H1 (cell line): ENCODE measurements around the gene TMC3. TPM values are rescaled to one million over a fixed set of nuclear protein-coding genes. Genes with fewer than 3 reads are reported as not detected.

Experiments used
- HDAC2 ChIP-seq, 2 experiments: fragments of 300-600 bp in 1 of 2; sonication (generic) in 1 of 2; IDR thresholded peaks; 2 replicates each; pipeline ENCODE4 v1.6.1; 2011 to 2012; ENCODE audit warnings: low read depth in 2 of 2, low read length in 2 of 2, mild to moderate bottlenecking in 2 of 2, moderate library complexity in 2 of 2, borderline replicate concordance in 1 of 2, inconsistent platforms in 1 of 2
- polyA plus RNA-seq, 7 experiments: library from polyadenylated mRNA; depleted of rRNA in 3 of 7; stranded (reverse) in 5 of 7; unstranded in 2 of 7; fragments of >200 nt in 5 of 7; fragments of 200-250 nt in 2 of 7; gene quantifications; 1 replicate in 5 of 7; 2 replicates in 1 of 7; 4 replicates in 1 of 7; pipeline versions ENCODE4 v1.2.1 to v1.2.3, GENCODE V29; 2011 to 2013; ENCODE audit warnings: missing spikeins in 2 of 7, mixed read lengths in 2 of 7
- total RNA-seq: library from RNA; stranded (reverse); fragmentation: NEBNext Ultra II Directional; extraction: Animal tissue kit (Norgen Biotek cat#: 25700); gene quantifications from 2 replicates; pipeline ENCODE4 v1.2.1, GENCODE V29; 2021

TMC3 gene
- total and polyA plus RNA-seq, 2 of the 8 experiments (the other 6 are each of a cell fraction or from before 2014, with no cell fraction given) = not detected

DNA sequence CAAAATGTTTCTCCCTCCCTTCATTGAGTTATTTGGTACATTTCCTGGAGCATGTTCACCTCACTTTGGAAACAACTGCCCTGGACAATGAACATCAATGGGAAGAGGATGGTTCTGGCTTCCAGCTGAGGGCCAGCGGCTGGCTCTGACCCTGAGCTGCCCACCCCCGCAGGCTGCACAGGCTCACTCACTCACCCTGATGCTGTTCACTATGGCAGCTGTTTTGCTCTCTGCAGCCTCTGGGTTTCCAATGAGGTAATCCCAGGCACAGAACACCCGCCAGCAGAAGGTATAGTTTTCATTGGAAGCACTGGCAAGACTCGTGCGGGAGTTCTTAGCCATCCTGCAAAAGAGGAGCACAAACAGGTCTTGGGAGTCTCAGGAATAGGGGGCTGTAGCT, 17.8 kb downstream of the TMC3 start (continued):
- no peak for TF ChIP-seq HDAC2 (IDR thresholded peaks at IDR 0.05; ENCODE audit: borderline replicate concordance in 1 of 2, low read depth in 2 of 2, low read length in 2 of 2)
